Neutrophil (primary cell): ENCODE data around the gene RNF111.

Source experiments
- H3K27ac ChIP-seq: fragments of 200-600 bp; sonication (generic); 2 replicates; pipeline ENCODE4 v1.5.1; 2016; ENCODE audit warnings: mild to moderate bottlenecking, moderate library complexity
- H3K27me3 ChIP-seq: fragments of 200-600 bp; sonication (generic); 2 replicates; pipeline ENCODE4 v1.6.0; 2016; ENCODE audit warnings: mild to moderate bottlenecking
- H3K36me3 ChIP-seq: fragments of 200-600 bp; sonication (generic); 2 replicates; pipeline ENCODE4 v1.5.1; 2017
- H3K4me1 ChIP-seq, 2 experiments: fragments of 200-600 bp in 1 of 2; sonication (generic) in 1 of 2; 1 replicate in 1 of 2; 2 replicates in 1 of 2; pipeline versions ENCODE4 v1.5.1 to v1.6.1; 2013 to 2016; ENCODE audit warnings: low read depth in 1 of 2, low read length in 1 of 2, mild to moderate bottlenecking in 1 of 2, moderate library complexity in 1 of 2; ENCODE audit not compliant: control insufficient read depth in 1 of 2, insufficient read depth in 1 of 2
- H3K4me3 ChIP-seq, 2 experiments: fragments of 200-600 bp in 1 of 2; sonication (generic) in 1 of 2; 1 replicate in 1 of 2; 2 replicates in 1 of 2; pipeline ENCODE4 v1.5.1; 2013 to 2016; ENCODE audit warnings: low read depth in 1 of 2, low read length in 1 of 2, mild to moderate bottlenecking in 1 of 2, moderate library complexity in 1 of 2
- H3K9me3 ChIP-seq: fragments of 200-600 bp; sonication (generic); 2 replicates; pipeline ENCODE4 v1.5.1; 2016
- CTCF ChIP-seq: fragments of 200-600 bp; sonication (generic); IDR thresholded peaks from 2 replicates; pipeline ENCODE4 v1.5.1; 2016; ENCODE audit warnings: antibody characterized with exemption

Gene RNF111

GRCh38 chr15:58977887-58978286 lies 9.6 kb upstream of the RNF111 start:
- no peak for TF ChIP-seq CTCF
- Histone ChIP-seq H3K4me3 (no peak overlapping the region), H3K9me3 (no peaks in the 10 kb centered on the region), H3K27me3 (peaks cover 25% of the 10 kb centered on the region), H3K36me3 (no peaks in the 10 kb centered on the region), H3K27ac (no peak overlapping the region), H3K4me1 (peaks cover 0 to 29% of the 10 kb centered on the region in 2 experiments)

- no peaks in the 10 kb centered on the region for H3K9me3 ChIP-seq
- no peaks in the 10 kb centered on the region for H3K36me3 ChIP-seq
- H3K4me3 ChIP-seq, result no peak overlapping the region
- no peak overlapping the region for H3K27ac ChIP-seq
- peaks cover under 1% of the 10 kb centered on the region for H3K27me3 ChIP-seq
- H3K4me1 ChIP-seq, result peaks cover 0 to 23% of the 10 kb centered on the region in 2 experiments
- peak; percentile 33 for TF ChIP-seq CTCF
Measured at GRCh38 chr15:58980351-58980939, 7.0 kb upstream of the RNF111 start.

GRCh38 chr15:58981808-58982475 lies 5.5 kb upstream of the RNF111 start:
- H3K27ac ChIP-seq, result peak overlapping the region; percentile 57

GRCh38 chr15:58983261-58983660 lies 4.2 kb upstream of the RNF111 start:
- Histone ChIP-seq H3K4me3 (no peak overlapping the region), H3K36me3 (no peaks in the 10 kb centered on the region), H3K27me3 (no peaks in the 10 kb centered on the region), H3K9me3 (no peaks in the 10 kb centered on the region), H3K4me1 (peaks cover 8 to 16% of the 10 kb centered on the region in 2 experiments), H3K27ac (no peak overlapping the region)
- no peak for TF ChIP-seq CTCF

More at GRCh38 chr15:58981808-58982475, 5.5 kb upstream of the RNF111 start:
- Histone ChIP-seq H3K4me1 (peaks cover 4 to 13% of the 10 kb centered on the region in 2 experiments), H3K27me3 (no peaks in the 10 kb centered on the region), H3K36me3 (no peaks in the 10 kb centered on the region), H3K9me3 (no peaks in the 10 kb centered on the region), H3K4me3 (no peak overlapping the region)
- TF ChIP-seq CTCF, result no peak

GRCh38 chr15:58985443-58985842 lies 2.0 kb upstream of the RNF111 start:
- H3K27me3 ChIP-seq, result no peaks in the 10 kb centered on the region
- peaks cover 23 to 32% of the 10 kb centered on the region in 2 experiments for H3K4me1 ChIP-seq
- no peaks in the 10 kb centered on the region for H3K36me3 ChIP-seq
- no peaks in the 10 kb centered on the region for H3K9me3 ChIP-seq
- TF ChIP-seq CTCF, result no peak
- H3K4me3 ChIP-seq, result no peak overlapping the region
- no peak overlapping the region for H3K27ac ChIP-seq
